ENCODE data around the gene TUBA3D. TPM values are rescaled to one million over a fixed set of nuclear protein-coding genes. Genes with fewer than 3 reads are reported as not detected.
"Not testable (repeated sequence)": the region's sequence is repeated elsewhere in the genome, so short reads cannot be mapped to it uniquely, and the experiment has no call there.

Gene TUBA3D
- total and polyA plus RNA-seq, 2 donors from 2014 or later: not detected

- H3K9ac ChIP-seq (ENCODE audit: low read length in 3 of 3); H3K9me3 ChIP-seq (ENCODE audit: control insufficient read depth in 2 of 3, insufficient read depth in 1 of 3, low read length in 3 of 3); H3K27me3 ChIP-seq (ENCODE audit: control insufficient read depth, insufficient read depth, low read length); DNase-seq; intact Hi-C loops (cut with DNase I); H3K27ac ChIP-seq (ENCODE audit: low read depth in 2 of 2, low read length in 2 of 2); FAIRE-seq; H3K36me3 ChIP-seq (ENCODE audit: control insufficient read depth in 2 of 3, insufficient read depth in 3 of 3, low read length in 3 of 3); H3K4me1 ChIP-seq (ENCODE audit: control insufficient read depth in 2 of 3, insufficient read depth in 2 of 3, low read depth in 1 of 3, low read length in 3 of 3); H3K4me3 ChIP-seq (ENCODE audit: low read length in 3 of 3): not testable (repeated sequence)
Measured at GRCh38 chr2:131445515-131445797, 30.5 kb upstream of the TUBA3D start.

DNA sequence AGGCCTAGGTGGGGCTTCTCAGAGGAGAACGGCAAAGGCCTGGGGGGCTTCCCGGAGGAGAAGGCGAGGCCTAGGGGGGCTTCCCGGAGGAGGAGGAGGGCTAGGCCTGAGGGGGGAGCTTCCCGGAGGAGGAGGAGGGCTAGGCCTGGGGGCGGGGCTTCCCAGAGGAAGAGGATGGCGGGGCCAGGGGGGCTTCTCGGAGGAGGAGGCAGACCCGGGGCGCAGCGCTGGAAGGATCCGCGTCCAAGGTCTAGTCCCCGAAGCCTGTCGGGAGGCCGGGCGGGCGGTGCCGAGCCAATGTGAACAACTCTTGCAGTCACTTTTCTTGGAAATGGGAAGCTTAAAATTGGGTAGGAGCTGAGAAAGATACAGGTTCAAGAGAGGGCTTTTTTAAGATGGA is 30.0 kb upstream of the TUBA3D start:
- FAIRE-seq (no peak), DNase-seq (peak in 1 of 5 donors; percentile 78)
- Histone ChIP-seq H3K27ac (ENCODE audit: low read depth in 2 of 2, low read length in 2 of 2) (no peak overlapping the region), H3K9ac (ENCODE audit: low read length in 3 of 3) (no peak overlapping the region), H3K27me3 (ENCODE audit: control insufficient read depth, insufficient read depth, low read length) (no peaks in the 10 kb centered on the region), H3K4me1 (ENCODE audit: control insufficient read depth in 2 of 3, insufficient read depth in 2 of 3, low read depth in 1 of 3, low read length in 3 of 3) (no peaks in the 10 kb centered on the region), H3K4me3 (ENCODE audit: low read length in 3 of 3) (no peak overlapping the region), H3K36me3 (ENCODE audit: control insufficient read depth in 2 of 3, insufficient read depth in 3 of 3, low read length in 3 of 3) (no peaks in the 10 kb centered on the region), H3K9me3 (ENCODE audit: control insufficient read depth in 2 of 3, insufficient read depth in 1 of 3, low read length in 3 of 3) (no peaks in the 10 kb centered on the region)
- TF ChIP-seq, protein P1, sequence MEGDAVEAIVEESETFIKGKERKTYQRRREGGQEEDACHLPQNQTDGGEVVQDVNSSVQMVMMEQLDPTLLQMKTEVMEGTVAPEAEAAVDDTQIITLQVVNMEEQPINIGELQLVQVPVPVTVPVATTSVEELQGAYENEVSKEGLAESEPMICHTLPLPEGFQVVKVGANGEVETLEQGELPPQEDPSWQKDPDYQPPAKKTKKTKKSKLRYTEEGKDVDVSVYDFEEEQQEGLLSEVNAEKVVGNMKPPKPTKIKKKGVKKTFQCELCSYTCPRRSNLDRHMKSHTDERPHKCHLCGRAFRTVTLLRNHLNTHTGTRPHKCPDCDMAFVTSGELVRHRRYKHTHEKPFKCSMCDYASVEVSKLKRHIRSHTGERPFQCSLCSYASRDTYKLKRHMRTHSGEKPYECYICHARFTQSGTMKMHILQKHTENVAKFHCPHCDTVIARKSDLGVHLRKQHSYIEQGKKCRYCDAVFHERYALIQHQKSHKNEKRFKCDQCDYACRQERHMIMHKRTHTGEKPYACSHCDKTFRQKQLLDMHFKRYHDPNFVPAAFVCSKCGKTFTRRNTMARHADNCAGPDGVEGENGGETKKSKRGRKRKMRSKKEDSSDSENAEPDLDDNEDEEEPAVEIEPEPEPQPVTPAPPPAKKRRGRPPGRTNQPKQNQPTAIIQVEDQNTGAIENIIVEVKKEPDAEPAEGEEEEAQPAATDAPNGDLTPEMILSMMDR (IDR thresholded peaks at IDR 0.05; ENCODE audit: borderline replicate concordance, extremely low read depth, insufficient read depth): no peak
- intact Hi-C loops (cut with DNase I): no loop called here

DNA sequence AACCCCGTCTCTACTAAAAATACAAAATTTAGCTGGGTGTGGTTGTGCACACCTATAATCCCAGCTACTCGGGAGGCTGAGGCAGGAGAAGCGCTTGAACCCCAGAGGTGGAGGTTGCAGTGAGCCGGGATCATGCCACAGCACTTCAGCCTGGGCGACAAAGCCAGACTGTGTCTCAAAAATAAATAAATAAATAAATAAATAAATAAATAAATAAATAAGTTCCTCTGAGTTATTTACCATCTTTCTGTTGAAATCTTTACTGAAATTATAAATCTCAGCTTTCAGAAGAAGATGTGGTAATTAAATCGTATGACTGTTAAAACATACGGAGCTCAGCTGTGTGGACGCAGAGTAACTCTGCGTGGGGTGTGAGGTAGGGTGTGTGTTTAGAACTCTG is 27.9 kb upstream of the TUBA3D start:
- H3K27me3 ChIP-seq (ENCODE audit: control insufficient read depth, insufficient read depth, low read length); H3K4me1 ChIP-seq (ENCODE audit: control insufficient read depth in 2 of 3, insufficient read depth in 2 of 3, low read depth in 1 of 3, low read length in 3 of 3); H3K9ac ChIP-seq (ENCODE audit: low read length in 3 of 3); FAIRE-seq; H3K36me3 ChIP-seq (ENCODE audit: control insufficient read depth in 2 of 3, insufficient read depth in 3 of 3, low read length in 3 of 3); H3K4me3 ChIP-seq (ENCODE audit: low read length in 3 of 3); H3K9me3 ChIP-seq (ENCODE audit: control insufficient read depth in 2 of 3, insufficient read depth in 1 of 3, low read length in 3 of 3); intact Hi-C loops (cut with DNase I); DNase-seq; H3K27ac ChIP-seq (ENCODE audit: low read depth in 2 of 2, low read length in 2 of 2): not testable (repeated sequence)

- intact Hi-C loops (cut with DNase I); H3K27ac ChIP-seq (ENCODE audit: low read depth in 2 of 2, low read length in 2 of 2); DNase-seq; H3K4me1 ChIP-seq (ENCODE audit: control insufficient read depth in 2 of 3, insufficient read depth in 2 of 3, low read depth in 1 of 3, low read length in 3 of 3); H3K4me3 ChIP-seq (ENCODE audit: low read length in 3 of 3); H3K36me3 ChIP-seq (ENCODE audit: control insufficient read depth in 2 of 3, insufficient read depth in 3 of 3, low read length in 3 of 3); H3K9me3 ChIP-seq (ENCODE audit: control insufficient read depth in 2 of 3, insufficient read depth in 1 of 3, low read length in 3 of 3); FAIRE-seq; H3K27me3 ChIP-seq (ENCODE audit: control insufficient read depth, insufficient read depth, low read length); H3K9ac ChIP-seq (ENCODE audit: low read length in 3 of 3): not testable (repeated sequence)
Measured at GRCh38 chr2:131451265-131451949, 24.5 kb upstream of the TUBA3D start.

DNA sequence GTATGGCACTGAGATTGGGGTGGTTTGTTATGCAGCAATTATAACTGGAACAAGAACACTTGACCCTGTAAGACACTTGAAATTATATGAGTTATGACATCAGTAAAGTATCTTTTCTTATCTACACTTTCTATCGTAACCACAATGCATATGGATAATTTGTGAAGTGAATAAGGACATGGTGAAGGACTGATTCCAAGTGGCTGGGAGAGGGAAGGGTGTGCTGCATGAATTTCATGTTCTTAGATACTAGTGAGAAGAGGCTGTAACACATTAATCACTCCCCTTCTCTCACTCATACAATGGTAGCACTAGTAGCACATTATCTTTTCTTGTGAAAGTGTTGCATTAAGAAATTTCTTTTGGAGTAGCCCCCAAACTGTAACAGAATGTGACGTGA is 21.0 kb upstream of the TUBA3D start:
- H3K36me3 ChIP-seq (ENCODE audit: control insufficient read depth in 2 of 3, insufficient read depth in 3 of 3, low read length in 3 of 3); H3K9ac ChIP-seq (ENCODE audit: low read length in 3 of 3); H3K4me1 ChIP-seq (ENCODE audit: control insufficient read depth in 2 of 3, insufficient read depth in 2 of 3, low read depth in 1 of 3, low read length in 3 of 3); H3K27ac ChIP-seq (ENCODE audit: low read depth in 2 of 2, low read length in 2 of 2); intact Hi-C loops (cut with DNase I); H3K9me3 ChIP-seq (ENCODE audit: control insufficient read depth in 2 of 3, insufficient read depth in 1 of 3, low read length in 3 of 3); H3K4me3 ChIP-seq (ENCODE audit: low read length in 3 of 3); H3K27me3 ChIP-seq (ENCODE audit: control insufficient read depth, insufficient read depth, low read length); FAIRE-seq; DNase-seq: not testable (repeated sequence)

GRCh38 chr2:131467722-131468121 is 8.2 kb upstream of the TUBA3D start:
- H3K27me3 ChIP-seq (ENCODE audit: control insufficient read depth, insufficient read depth, low read length); H3K27ac ChIP-seq (ENCODE audit: low read depth in 2 of 2, low read length in 2 of 2); intact Hi-C loops (cut with DNase I); H3K9me3 ChIP-seq (ENCODE audit: control insufficient read depth in 2 of 3, insufficient read depth in 1 of 3, low read length in 3 of 3); H3K4me1 ChIP-seq (ENCODE audit: control insufficient read depth in 2 of 3, insufficient read depth in 2 of 3, low read depth in 1 of 3, low read length in 3 of 3); FAIRE-seq; H3K9ac ChIP-seq (ENCODE audit: low read length in 3 of 3); H3K4me3 ChIP-seq (ENCODE audit: low read length in 3 of 3); H3K36me3 ChIP-seq (ENCODE audit: control insufficient read depth in 2 of 3, insufficient read depth in 3 of 3, low read length in 3 of 3); DNase-seq: not testable (repeated sequence)

DNA sequence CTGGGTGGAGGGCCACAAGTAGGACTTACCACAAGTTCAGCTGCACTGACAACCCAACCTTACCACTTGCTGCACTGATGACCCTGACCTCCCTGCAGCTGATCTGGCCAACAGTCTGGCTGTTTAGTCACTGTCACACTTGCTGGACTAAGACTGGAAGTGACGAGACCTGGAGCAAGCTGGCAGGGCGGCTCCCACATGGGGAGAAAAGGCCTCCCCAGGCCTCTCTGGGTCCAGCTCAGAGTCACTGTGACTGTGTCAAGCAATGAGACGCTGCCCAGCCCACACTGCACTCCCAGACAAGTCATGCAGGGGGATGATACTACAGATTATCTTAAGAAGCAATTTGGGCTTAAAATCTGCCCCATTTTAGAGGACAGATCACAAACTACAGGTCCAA is 5.0 kb upstream of the TUBA3D start:
- intact Hi-C loops (cut with DNase I); H3K9me3 ChIP-seq (ENCODE audit: control insufficient read depth in 2 of 3, insufficient read depth in 1 of 3, low read length in 3 of 3); H3K36me3 ChIP-seq (ENCODE audit: control insufficient read depth in 2 of 3, insufficient read depth in 3 of 3, low read length in 3 of 3); H3K4me1 ChIP-seq (ENCODE audit: control insufficient read depth in 2 of 3, insufficient read depth in 2 of 3, low read depth in 1 of 3, low read length in 3 of 3); FAIRE-seq; H3K4me3 ChIP-seq (ENCODE audit: low read length in 3 of 3); H3K9ac ChIP-seq (ENCODE audit: low read length in 3 of 3); H3K27ac ChIP-seq (ENCODE audit: low read depth in 2 of 2, low read length in 2 of 2); DNase-seq; H3K27me3 ChIP-seq (ENCODE audit: control insufficient read depth, insufficient read depth, low read length): not testable (repeated sequence)

GRCh38 chr2:131471624-131472023 is 4.3 kb upstream of the TUBA3D start:
- H3K4me1 ChIP-seq (ENCODE audit: control insufficient read depth in 2 of 3, insufficient read depth in 2 of 3, low read depth in 1 of 3, low read length in 3 of 3); H3K27me3 ChIP-seq (ENCODE audit: control insufficient read depth, insufficient read depth, low read length); H3K4me3 ChIP-seq (ENCODE audit: low read length in 3 of 3); FAIRE-seq; intact Hi-C loops (cut with DNase I); DNase-seq; H3K36me3 ChIP-seq (ENCODE audit: control insufficient read depth in 2 of 3, insufficient read depth in 3 of 3, low read length in 3 of 3); H3K9ac ChIP-seq (ENCODE audit: low read length in 3 of 3); H3K9me3 ChIP-seq (ENCODE audit: control insufficient read depth in 2 of 3, insufficient read depth in 1 of 3, low read length in 3 of 3); H3K27ac ChIP-seq (ENCODE audit: low read depth in 2 of 2, low read length in 2 of 2): not testable (repeated sequence)

Measured in kidney (tissue), 14 donors.